Keratinocyte (primary cell): Measurements from ENCODE around the gene SH2D3C.

Experiments used
- EZH2 ChIP-seq: IDR thresholded peaks from one replicate; pipeline ENCODE4 v1.6.1; 2012; ENCODE audit warnings: inconsistent platforms, mild to moderate bottlenecking, low read length, moderate library complexity
- TF ChIP-seq, protein P1 (sequence below), 3 experiments: IDR thresholded peaks in 1 of 3; conservative IDR thresholded peaks in 1 of 3; optimal IDR thresholded peaks in 1 of 3; 2 replicates in 2 of 3; 3 replicates in 1 of 3; pipeline versions ENCODE3 to v1.5.1; 2011; ENCODE audit warnings: low read length in 3 of 3, mild to moderate bottlenecking in 3 of 3, moderate library complexity in 2 of 3, control low read depth in 1 of 3, inconsistent platforms in 1 of 3; ENCODE audit not compliant: insufficient read depth in 2 of 3; ENCODE audit errors: extremely low read depth in 1 of 3

DNA sequence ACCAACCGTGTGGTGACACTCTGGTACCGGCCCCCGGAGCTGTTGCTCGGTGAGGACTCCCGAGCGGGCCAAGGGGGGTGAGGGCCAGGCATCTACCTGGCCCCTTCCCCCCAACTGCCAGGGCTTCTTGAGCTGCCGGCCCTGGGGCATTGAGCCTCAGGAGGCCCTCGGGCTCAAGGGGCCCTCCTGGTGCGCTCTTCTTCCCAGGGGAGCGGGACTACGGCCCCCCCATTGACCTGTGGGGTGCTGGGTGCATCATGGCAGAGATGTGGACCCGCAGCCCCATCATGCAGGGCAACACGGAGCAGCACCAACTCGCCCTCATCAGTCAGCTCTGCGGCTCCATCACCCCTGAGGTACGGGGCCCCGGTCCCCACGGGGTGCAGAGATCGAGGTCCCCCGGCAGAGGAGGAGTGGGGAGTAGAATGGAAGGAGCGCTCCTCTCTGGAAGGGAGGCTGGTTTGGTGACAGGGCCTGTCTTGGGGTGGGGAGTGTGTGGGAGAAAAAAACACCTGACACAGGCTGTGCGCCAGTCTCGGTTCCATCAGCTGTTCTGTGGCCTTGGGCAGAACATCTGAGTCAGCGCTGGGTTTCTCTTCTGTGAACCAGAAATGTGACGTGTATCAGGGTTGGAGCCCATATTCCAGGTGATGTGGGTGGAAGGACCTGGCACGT is 10.0 kb upstream of the SH2D3C start:
- TF ChIP-seq, protein P1, sequence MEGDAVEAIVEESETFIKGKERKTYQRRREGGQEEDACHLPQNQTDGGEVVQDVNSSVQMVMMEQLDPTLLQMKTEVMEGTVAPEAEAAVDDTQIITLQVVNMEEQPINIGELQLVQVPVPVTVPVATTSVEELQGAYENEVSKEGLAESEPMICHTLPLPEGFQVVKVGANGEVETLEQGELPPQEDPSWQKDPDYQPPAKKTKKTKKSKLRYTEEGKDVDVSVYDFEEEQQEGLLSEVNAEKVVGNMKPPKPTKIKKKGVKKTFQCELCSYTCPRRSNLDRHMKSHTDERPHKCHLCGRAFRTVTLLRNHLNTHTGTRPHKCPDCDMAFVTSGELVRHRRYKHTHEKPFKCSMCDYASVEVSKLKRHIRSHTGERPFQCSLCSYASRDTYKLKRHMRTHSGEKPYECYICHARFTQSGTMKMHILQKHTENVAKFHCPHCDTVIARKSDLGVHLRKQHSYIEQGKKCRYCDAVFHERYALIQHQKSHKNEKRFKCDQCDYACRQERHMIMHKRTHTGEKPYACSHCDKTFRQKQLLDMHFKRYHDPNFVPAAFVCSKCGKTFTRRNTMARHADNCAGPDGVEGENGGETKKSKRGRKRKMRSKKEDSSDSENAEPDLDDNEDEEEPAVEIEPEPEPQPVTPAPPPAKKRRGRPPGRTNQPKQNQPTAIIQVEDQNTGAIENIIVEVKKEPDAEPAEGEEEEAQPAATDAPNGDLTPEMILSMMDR (optimal IDR thresholded peaks at IDR 0.05 in 1 of 3, IDR thresholded peaks at IDR 0.05 in 1 of 3, conservative IDR thresholded peaks at IDR 0.05 in 1 of 3; ENCODE audit: extremely low read depth in 1 of 3, insufficient read depth in 2 of 3, low read length in 3 of 3) = no peak
- no peak for TF ChIP-seq EZH2
